Common myeloid progenitor, CD34-positive (primary cell): ENCODE measurements around the gene RCN1.

Source experiments
- CTCF ChIA-PET: fragments of 350-600 bp; sonication (Branson Sonifier 250); formaldehyde crosslinking; loops from one replicate; lab custom pipeline; 2021; ENCODE audit warnings: antibody characterized with exemption; lab: Charles Lee
- POLR2A ChIA-PET: fragments of 350-600 bp; sonication (Branson Sonifier 250); formaldehyde crosslinking; loops from one replicate; lab custom pipeline; 2021; ENCODE audit warnings: antibody characterized with exemption; lab: Charles Lee
- DNase-seq, 3 donors: peaks; one replicate each; pipeline versions ENCODE4 v3.0.0 to v3.0.0-alpha.2; 2013
- H3K27ac ChIP-seq, 2 experiments: 1 replicate in 1 of 2; 2 replicates in 1 of 2; pipeline ENCODE4 v1.7.0; 2013; ENCODE audit warnings: inconsistent platforms in 2 of 2, low read length in 2 of 2, mild to moderate bottlenecking in 2 of 2, low read depth in 1 of 2, moderate library complexity in 1 of 2; ENCODE audit not compliant: severe bottlenecking in 2 of 2, insufficient read depth in 1 of 2, poor library complexity in 1 of 2
- H3K27me3 ChIP-seq, 5 experiments: replicated peaks in 2 of 5; 1 replicate in 3 of 5; 2 replicates in 2 of 5; pipeline versions ENCODE4 v1.6.1 to v1.7.0; 2013; ENCODE audit warnings: low read length in 4 of 5, mild to moderate bottlenecking in 2 of 5, moderate library complexity in 2 of 5, inconsistent platforms in 1 of 5; ENCODE audit not compliant: insufficient read depth in 5 of 5, control insufficient read depth in 4 of 5
- H3K36me3 ChIP-seq, 4 experiments: 1 replicate in 2 of 4; 2 replicates in 2 of 4; pipeline versions ENCODE4 v1.6.1 to v1.7.0; 2013; ENCODE audit warnings: low read length in 3 of 4, control low read depth in 1 of 4, mild to moderate bottlenecking in 1 of 4; ENCODE audit not compliant: control insufficient read depth in 4 of 4, insufficient read depth in 4 of 4
- H3K4me1 ChIP-seq, 4 experiments: 1 replicate in 3 of 4; 2 replicates in 1 of 4; pipeline versions ENCODE4 v1.6.1 to v1.7.1; 2013; ENCODE audit warnings: low read length in 3 of 4, mild to moderate bottlenecking in 3 of 4, control low read depth in 1 of 4, inconsistent platforms in 1 of 4, moderate library complexity in 1 of 4; ENCODE audit not compliant: control insufficient read depth in 4 of 4, insufficient read depth in 4 of 4; ENCODE audit errors: control extremely low read depth in 1 of 4
- H3K4me3 ChIP-seq, 7 experiments: 1 replicate in 4 of 7; 2 replicates in 3 of 7; pipeline versions ENCODE4 v1.5.1 to v1.7.0; 2013; ENCODE audit warnings: mild to moderate bottlenecking in 7 of 7, low read length in 6 of 7, moderate library complexity in 6 of 7, inconsistent platforms in 2 of 7, low read depth in 2 of 7, control low read depth in 1 of 7; ENCODE audit not compliant: insufficient read depth in 4 of 7, control insufficient read depth in 1 of 7; ENCODE audit errors: extremely low read depth in 1 of 7
- H3K9me3 ChIP-seq, 5 experiments: 1 replicate in 4 of 5; 2 replicates in 1 of 5; pipeline versions ENCODE4 v1.6.1 to v1.7.1; 2013; ENCODE audit warnings: low read length in 4 of 5, mild to moderate bottlenecking in 2 of 5, inconsistent platforms in 1 of 5, low read depth in 1 of 5, moderate library complexity in 1 of 5; ENCODE audit not compliant: control insufficient read depth in 4 of 5, insufficient read depth in 2 of 5; ENCODE audit errors: control extremely low read depth in 1 of 5
- WGBS: methylation state at CpG from one replicate; pipeline ENCODE4 v1.1.5; 2013; ENCODE audit not compliant: insufficient coverage; 5-methylcytosine and 5-hydroxymethylcytosine counted together

Gene RCN1

DNA sequence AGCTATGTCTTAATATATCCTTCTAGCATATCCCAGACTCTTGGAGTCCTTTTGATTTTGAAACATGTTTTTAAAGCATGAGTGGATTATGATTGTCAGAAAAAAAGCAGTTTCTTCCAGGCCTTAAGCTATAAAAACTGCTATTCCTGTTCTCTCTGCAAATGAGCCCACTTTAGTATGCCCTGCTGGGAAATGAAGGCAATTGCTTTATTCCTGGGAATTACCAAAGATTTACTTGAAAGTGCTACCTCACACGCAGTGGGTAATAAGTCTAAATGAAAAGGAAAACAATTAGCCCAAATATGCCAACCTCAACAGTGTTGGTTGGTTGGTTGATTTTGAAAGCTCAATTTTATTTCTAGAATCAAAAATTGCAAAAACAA, 17.2 kb upstream of the RCN1 start:
- ChIA-PET POLR2A (no interaction called here), CTCF (interaction anchor here (0.7 to 2.0 kb wide), 5 partner anchors 9 to 103 kb away, joined by 3 to 4 read pairs (median 3); no protein-coding TSS in a partner anchor)
- peaks cover 0 to 16% (median 2%) of the 10 kb centered on the region in 4 experiments for H3K4me1 ChIP-seq
- H3K4me3 ChIP-seq, result no peak overlapping the region
- H3K9me3 ChIP-seq, result no peaks in the 10 kb centered on the region
- no peaks in the 10 kb centered on the region for H3K36me3 ChIP-seq
- H3K27ac ChIP-seq, result no peak overlapping the region
- peaks cover 0 to 9% (median 0%) of the 10 kb centered on the region in 5 experiments for H3K27me3 ChIP-seq
- no CpG with 5 or more reads among the region's 1 CpG for WGBS
- no peak for DNase-seq

DNA sequence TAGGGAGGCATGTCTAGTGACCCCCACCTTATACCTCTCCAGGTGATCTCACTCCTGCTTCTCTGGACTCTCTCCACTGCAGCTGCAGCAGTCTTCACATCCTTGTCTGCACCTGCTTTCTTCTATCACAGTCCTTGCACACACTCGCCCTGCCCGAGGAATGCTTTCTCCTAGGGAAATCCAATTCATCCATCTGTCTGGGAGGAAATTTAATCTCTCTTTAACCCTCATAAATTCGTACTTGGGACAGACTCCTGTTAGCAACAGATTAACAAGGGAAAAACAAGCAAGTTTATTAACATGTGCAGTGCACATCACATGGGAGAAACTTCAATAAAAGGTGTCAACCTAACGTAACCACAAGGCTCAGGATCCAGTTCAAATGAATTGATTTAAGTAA, 11.3 kb upstream of the RCN1 start:
- H3K27ac ChIP-seq, result no peak overlapping the region
- CTCF ChIA-PET, result interaction anchor here (1.6 to 1.7 kb wide), 2 partner anchors 10 to 13 kb away, joined by 3 to 4 read pairs; no protein-coding TSS in a partner anchor
- no peak for DNase-seq

DNA sequence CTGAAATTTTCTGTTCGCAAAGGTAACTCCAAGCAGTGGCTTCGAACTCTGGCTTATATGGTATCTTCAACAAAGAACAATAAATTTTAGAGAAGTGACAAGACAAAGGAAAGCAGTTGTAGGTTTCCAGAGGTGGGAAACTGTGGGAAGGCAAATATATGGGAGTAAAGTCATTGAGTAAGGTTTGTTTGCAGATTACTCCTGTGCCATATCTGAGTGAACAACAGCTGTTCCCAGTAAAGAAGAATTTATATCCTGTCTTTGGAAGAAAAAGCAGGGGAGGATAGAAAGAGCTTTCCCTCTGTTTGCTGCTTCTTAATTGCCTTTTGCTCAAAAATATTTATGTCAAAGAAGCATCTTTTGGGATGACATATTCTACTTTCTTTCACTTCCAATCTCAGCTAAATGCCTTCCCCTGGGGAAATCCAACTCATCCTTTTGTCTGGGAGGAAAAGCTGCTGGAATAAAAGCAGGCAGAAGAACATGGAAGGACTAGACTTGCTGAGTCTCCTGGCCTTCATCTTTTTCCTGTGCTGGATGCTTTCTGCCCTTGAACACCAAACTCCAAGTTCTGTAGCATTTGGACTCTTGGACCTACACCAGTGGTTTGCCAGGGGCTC, 10.4 kb upstream of the RCN1 start:
- no peaks in the 10 kb centered on the region for H3K9me3 ChIP-seq
- no peaks in the 10 kb centered on the region for H3K27me3 ChIP-seq
- H3K4me3 ChIP-seq, result no peak overlapping the region
- peaks cover 0 to 4% (median 0%) of the 10 kb centered on the region in 4 experiments for H3K4me1 ChIP-seq
- CTCF ChIA-PET, result interaction anchor here (3.1 kb wide), 1 partner anchor 8 kb away, joined by 12 read pairs; no protein-coding TSS in a partner anchor
- POLR2A ChIA-PET, result no interaction called here
- no peaks in the 10 kb centered on the region for H3K36me3 ChIP-seq
- H3K27ac ChIP-seq, result no peak overlapping the region
- WGBS, result no CpG with 5 or more reads among the region's 2 CpGs
- no peak for DNase-seq

More for the DNA sequence above, 11.3 kb upstream of the RCN1 start:
- H3K27me3 ChIP-seq, result no peaks in the 10 kb centered on the region
- 100% methylated on average over 3 of the region's 4 CpGs for WGBS
- H3K4me1 ChIP-seq, result peaks cover 0 to 4% (median 0%) of the 10 kb centered on the region in 4 experiments
- no peaks in the 10 kb centered on the region for H3K36me3 ChIP-seq
- POLR2A ChIA-PET, result no interaction called here
- no peaks in the 10 kb centered on the region for H3K9me3 ChIP-seq
- no peak overlapping the region for H3K4me3 ChIP-seq

DNA sequence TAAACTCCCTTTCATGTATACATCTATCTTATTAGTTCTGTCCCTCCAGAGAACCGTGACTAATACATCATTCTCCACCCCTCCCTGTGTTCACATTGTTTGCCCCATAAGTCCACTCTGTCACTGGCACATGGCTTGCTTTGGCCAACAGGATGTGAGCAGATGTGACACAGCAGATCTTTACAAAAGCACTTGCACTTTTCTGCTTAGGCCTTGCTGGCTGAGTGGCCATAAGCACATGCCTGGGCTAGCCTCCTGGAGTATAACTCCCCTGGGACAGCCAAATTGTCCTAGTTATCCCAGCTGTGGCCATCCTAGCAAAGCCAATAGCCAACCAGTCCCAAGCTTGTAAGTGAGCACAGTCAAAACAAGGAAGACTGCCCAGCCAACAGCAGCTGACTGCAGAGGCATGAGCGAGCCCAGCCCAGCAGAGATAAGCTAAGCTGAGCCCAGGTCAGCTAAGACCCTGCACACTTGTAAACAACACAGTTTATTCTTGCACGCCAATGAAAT, 9.7 kb upstream of the RCN1 start:
- POLR2A ChIA-PET, result no interaction called here
- 89% methylated on average over 3 of the region's 3 CpGs for WGBS
- peak in 2 of 3 donors; percentile 40 to 59 for DNase-seq
- Histone ChIP-seq H3K9me3 (no peaks in the 10 kb centered on the region), H3K27me3 (no peaks in the 10 kb centered on the region), H3K4me3 (no peak overlapping the region), H3K27ac (no peak overlapping the region), H3K36me3 (no peaks in the 10 kb centered on the region), H3K4me1 (peaks cover 0 to 4% (median 0%) of the 10 kb centered on the region in 4 experiments)
- CTCF ChIA-PET, result interaction anchor here (3.1 kb wide), 1 partner anchor 9 kb away, joined by 12 read pairs; no protein-coding TSS in a partner anchor

DNA sequence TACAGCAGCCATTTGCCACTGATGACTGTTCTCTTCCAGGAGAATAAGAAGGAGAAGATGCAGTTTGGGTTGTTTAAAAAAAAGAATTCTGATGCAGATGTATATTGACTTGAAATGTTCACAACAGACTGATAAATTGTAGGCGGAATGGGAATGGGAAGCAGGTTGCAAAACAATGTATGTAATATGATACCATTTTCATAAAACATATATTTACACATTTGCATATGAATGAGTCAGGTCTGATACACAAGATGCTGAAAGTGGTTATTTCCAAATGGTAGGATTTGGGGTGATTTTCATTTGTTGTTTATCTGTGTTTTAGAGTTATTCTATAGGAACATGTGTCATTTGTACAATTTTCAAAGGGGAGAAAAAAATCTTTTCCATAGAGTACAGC, 9.0 kb upstream of the RCN1 start:
- no CpG with 5 or more reads among the region's 1 CpG for WGBS
- Histone ChIP-seq H3K27ac (no peak overlapping the region), H3K4me3 (no peak overlapping the region), H3K9me3 (no peaks in the 10 kb centered on the region), H3K27me3 (no peaks in the 10 kb centered on the region), H3K4me1 (peaks cover 0 to 4% (median 0%) of the 10 kb centered on the region in 4 experiments), H3K36me3 (no peaks in the 10 kb centered on the region)
- CTCF ChIA-PET, result interaction anchor here (3.1 kb wide), 1 partner anchor 10 kb away, joined by 12 read pairs; no protein-coding TSS in a partner anchor
- POLR2A ChIA-PET, result no interaction called here
- no peak for DNase-seq

DNA sequence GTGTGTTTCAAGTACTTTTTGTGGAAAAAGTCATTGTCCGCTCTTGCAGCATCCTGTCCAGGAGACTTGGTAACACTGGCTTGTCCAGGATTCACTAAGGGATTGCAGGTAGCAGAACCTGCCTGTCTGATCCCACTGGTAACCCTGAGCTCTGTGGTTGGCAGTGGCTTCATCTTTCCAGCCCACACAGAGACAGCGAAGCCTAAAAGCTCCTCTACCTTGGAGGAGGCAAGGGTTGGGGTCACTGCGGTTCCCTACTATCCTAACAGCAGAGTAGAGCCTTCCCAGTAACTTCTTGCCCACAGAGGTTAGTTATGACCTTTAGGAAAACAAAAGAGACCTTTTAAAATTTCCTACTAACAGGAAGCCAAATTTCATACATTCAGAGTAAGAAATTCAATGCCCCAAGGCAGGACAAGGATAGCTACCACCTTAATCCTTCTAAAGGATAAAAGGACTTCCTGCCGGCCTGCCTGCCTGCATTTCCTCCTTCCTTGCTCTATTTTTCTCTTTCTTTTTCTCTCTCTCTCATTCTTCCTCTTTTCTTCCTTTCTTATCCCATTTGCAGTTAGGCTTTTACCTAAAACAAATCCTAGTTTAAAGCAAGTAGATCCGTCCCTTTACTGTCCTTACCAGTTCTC, 8.4 kb upstream of the RCN1 start:
- CTCF ChIA-PET, result interaction anchor here (1.0 to 3.1 kb wide), 2 partner anchors 9 to 10 kb away, joined by 3 to 12 read pairs; no protein-coding TSS in a partner anchor
- Histone ChIP-seq H3K36me3 (no peaks in the 10 kb centered on the region), H3K27ac (no peak overlapping the region), H3K27me3 (no peaks in the 10 kb centered on the region), H3K4me3 (no peak overlapping the region), H3K4me1 (peaks cover 0 to 4% (median 0%) of the 10 kb centered on the region in 4 experiments), H3K9me3 (no peaks in the 10 kb centered on the region)
- WGBS, result 94% methylated on average over 4 of the region's 5 CpGs
- no peak for DNase-seq
- POLR2A ChIA-PET, result no interaction called here
